OCI-LY7 (cell line): ENCODE results near the gene SNX12.

Experiments used
- EZH2phosphoT487 ChIP-seq: fragments of 200-600 bp; sonication (generic); IDR thresholded peaks from 2 replicates; pipeline ENCODE4 v1.6.1; 2018; ENCODE audit warnings: low read depth, borderline replicate concordance, mild to moderate bottlenecking, mixed run types, antibody characterized with exemption, low read length, moderate library complexity, mixed read lengths
- TF ChIP-seq, protein P1 (sequence below): fragments of 200-600 bp; sonication (generic); conservative IDR thresholded peaks from 2 replicates; pipeline ENCODE4 v1.5.1; 2014; ENCODE audit warnings: mild to moderate bottlenecking, antibody characterized with exemption, low read length, moderate library complexity, mixed read lengths

DNA sequence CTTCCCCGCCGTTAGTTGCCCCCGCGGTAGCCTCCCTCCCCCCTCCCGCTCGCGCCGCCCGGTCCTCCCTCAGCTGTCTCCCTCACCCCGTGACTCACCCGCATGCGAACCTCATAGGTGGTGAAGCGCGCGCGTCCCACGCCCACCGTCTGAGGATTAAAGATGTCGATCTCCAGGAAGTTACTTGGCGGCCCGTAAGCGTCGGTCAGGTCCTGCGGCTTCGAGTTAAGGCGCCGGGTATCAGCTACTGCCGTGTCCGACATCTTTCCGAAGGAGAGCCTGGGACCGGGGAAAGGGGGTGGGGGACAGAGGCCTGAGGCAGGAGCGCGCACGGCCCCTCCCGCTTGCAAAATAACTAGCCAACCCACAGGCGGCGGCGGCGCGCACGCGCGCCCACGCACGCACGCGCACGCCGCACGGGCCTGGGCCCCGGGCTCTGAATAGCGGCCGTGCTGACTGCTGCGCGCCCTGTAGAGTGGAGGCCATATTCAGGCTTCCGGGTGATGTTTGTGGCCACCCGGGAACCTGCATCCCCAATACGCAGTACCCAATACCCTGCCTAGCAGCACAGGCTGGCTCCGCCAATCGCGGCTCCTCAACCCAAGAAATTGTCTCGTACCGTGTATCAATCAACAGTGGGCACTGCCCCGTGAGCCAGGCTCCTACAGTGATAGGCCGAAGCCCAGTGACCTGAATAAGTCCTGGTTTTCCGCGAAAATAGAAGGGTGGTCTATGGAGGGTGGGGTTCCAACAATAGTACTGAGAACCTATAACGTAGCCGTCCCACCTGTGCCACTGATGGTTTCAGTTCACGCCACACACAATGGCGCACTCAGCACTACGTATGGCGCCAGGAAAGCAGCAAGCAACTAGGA is at the start of gene SNX12:
- TF ChIP-seq EZH2phosphoT487 = no peak
- TF ChIP-seq, protein P1, sequence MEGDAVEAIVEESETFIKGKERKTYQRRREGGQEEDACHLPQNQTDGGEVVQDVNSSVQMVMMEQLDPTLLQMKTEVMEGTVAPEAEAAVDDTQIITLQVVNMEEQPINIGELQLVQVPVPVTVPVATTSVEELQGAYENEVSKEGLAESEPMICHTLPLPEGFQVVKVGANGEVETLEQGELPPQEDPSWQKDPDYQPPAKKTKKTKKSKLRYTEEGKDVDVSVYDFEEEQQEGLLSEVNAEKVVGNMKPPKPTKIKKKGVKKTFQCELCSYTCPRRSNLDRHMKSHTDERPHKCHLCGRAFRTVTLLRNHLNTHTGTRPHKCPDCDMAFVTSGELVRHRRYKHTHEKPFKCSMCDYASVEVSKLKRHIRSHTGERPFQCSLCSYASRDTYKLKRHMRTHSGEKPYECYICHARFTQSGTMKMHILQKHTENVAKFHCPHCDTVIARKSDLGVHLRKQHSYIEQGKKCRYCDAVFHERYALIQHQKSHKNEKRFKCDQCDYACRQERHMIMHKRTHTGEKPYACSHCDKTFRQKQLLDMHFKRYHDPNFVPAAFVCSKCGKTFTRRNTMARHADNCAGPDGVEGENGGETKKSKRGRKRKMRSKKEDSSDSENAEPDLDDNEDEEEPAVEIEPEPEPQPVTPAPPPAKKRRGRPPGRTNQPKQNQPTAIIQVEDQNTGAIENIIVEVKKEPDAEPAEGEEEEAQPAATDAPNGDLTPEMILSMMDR = no peak
